Choroid plexus epithelial cell (primary cell): ENCODE data around the gene LRPAP1.
A peak's percentile ranks its signal among the peaks of the same experiment; 100 is the strongest.

ENCODE experiments used
- DNase-seq: peaks from one replicate; pipeline ENCODE4 v3.0.0-alpha.2; 2010; ENCODE audit warnings: low read depth
- H3K4me3 ChIP-seq: 2 replicates; pipeline ENCODE4 v1.5.1; 2011; ENCODE audit warnings: low read depth, mild to moderate bottlenecking, control low read depth, low read length, moderate library complexity
- CTCF ChIP-seq: conservative IDR thresholded peaks from 2 replicates; pipeline ENCODE4 v1.5.1; 2011; ENCODE audit warnings: low read depth, mild to moderate bottlenecking, control low read depth, inconsistent platforms, low read length, moderate library complexity

Gene LRPAP1

GRCh38 chr4:3471886-3472285 is 60.3 kb downstream of the LRPAP1 start:
- no peak overlapping the region for H3K4me3 ChIP-seq
- TF ChIP-seq CTCF = no peak
- no peak for DNase-seq

DNA sequence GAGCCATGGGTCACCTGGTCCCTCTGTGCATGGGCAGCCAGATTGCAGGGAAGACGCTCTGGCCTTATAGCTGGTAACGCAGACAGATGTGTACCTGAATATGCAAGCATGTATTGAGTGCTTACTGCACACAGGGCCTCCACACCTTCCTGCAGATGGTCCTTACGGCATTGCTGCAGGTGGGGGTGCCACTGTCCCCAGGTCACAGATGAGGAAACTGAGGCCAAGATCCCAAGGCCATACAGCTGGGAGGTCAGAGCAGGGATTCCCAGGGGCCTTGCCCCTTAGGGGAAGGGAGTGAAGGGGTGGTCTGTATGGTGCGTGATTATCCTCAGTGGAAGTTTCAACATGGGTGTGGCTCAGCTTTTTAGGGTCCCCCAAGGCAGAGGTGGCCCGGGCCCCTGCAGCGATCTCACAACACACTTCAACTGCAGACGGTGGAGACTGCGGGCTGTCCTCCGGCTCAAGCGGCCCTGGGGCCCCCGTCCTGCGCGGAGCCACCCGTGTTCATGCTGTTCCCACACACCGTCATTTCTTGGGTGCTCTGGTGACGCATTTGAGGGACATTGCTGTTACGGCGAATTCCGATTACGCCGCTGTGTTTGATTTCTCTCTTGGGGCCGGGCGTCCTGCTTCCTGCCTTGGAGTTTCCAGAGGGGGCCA is 61.0 kb downstream of the LRPAP1 start:
- H3K4me3 ChIP-seq = no peak overlapping the region
- no peak for TF ChIP-seq CTCF
- DNase-seq = no peak

DNA sequence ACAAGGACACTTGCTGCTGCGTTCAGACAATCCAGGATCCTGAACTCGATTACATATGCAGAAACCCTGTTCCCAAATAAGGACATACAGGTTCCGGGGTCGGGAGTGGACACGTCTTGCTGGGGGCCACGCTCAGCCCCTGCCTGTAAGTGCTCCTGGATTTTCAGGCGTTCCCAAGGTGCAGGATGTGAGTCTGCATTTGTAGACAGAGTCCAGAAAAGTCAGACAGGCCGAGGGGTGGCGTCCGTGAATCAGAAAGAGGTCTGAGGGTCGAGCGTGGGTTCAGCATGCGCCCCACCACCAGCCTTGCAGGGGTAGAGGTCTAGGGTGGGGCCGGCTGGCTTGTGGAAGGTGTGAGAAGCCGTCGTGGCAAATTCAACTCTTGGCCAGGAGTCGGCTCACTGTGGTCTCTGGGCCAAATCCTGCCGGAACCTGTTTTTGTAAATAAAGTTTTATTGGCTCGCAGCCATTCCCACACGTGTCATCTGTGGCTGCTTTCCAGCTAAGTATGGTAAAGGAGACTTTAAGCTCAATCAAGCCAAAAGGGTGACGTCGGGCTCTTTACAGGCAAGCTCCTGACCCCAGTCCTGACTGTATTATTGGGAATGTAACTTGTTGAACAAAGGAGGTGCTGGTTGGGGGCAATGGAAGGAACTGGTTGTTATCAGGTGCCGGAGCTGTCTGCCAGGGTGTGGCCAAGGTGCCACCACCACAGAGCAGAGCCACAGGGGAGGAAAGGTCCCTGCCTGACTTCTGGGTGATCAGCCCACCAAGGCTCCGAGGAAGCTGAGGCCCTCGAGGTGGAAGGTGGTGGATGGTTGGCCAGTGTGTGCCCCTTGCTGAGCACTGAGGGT is 61.8 kb downstream of the LRPAP1 start:
- DNase-seq = peak; percentile 37
- no peak for TF ChIP-seq CTCF
- no peak overlapping the region for H3K4me3 ChIP-seq

DNA sequence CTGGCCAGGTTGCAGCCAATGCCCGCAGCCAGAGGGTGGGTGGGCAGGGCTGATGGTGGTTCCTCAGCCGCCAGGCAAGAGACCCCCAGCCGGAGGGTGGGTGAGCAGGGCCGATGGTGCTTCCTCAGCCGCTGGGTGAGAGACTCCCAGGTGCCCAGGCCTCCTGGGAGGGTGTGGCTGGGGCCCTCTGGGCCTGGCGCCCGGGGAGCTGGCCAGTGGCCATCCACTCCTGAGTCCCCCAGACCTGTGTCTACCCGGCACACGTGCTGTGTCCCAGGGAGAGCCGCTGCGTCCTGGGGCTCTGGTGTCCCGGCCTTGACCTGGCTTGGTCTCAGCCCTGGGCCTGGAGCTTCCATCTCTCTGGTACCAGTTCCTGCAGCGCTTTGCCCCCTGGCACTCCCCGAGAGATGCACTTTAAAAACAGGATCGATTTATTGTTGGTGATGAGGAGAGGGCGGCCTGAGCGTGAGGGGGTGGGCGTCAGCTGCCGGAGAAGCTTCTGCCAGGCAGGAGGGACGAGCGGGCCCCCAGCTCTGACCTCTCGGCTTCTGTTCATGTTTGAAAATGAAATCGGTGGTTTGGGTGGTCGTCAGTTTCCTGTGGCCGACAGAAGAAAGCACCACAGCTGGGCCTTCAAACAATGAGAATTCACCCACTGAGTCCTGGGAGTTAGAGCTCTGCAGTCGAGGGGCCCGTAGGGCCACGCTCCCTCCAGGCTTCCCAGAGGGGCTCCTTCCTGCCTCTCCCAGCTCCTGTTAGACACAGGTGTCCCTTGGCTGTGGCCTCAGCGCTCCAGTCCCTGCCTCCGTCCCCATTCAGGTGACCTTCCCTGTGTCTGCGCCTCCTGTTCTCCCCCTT is 62.6 kb downstream of the LRPAP1 start:
- no peak overlapping the region for H3K4me3 ChIP-seq
- no peak for DNase-seq
- no peak for TF ChIP-seq CTCF

- no peak overlapping the region for H3K4me3 ChIP-seq
- TF ChIP-seq CTCF = no peak
- no peak for DNase-seq
Observed at GRCh38 chr4:3468804-3469203, 63.4 kb downstream of the LRPAP1 start.

DNA sequence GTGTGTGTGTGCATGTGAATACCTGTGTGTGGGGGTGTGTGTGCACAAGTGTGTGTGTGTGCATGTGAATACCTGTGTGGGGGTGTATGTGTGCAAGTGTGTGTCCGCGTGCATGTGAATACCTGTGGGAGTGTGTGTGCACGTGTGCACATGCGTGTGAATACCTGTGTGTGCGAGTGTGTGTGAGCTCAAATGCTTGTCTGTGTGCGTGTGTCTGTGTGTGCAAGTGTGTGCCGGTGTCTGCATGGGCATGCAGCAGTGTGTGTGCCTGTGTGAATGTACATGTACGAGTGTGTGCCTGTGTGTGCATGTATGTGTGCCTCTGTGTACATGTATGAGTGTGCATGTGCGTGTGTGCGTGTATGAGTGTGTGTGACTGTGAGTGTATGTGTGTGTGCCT is 64.1 kb downstream of the LRPAP1 start:
- no peak overlapping the region for H3K4me3 ChIP-seq
- DNase-seq = no peak
- TF ChIP-seq CTCF = no peak
